NCI-H524 treated with DMSO at 0.1 percent for 48 hours (cell line): ENCODE results near the gene IL11.
"Not testable (repeated sequence)": the region's sequence is repeated elsewhere in the genome, so short reads cannot be mapped to it uniquely, and the experiment has no call there.

ENCODE experiments used
- DNase-seq: peaks from one replicate; lab custom pipeline; 2025; lab: John Stamatoyannopoulos, UW

Gene IL11

GRCh38 chr19:55352040-55352439 is 18.2 kb downstream of the IL11 start:
- DNase-seq, result no peak

GRCh38 chr19:55350620-55351315 is 19.5 kb downstream of the IL11 start:
- no peak for DNase-seq

GRCh38 chr19:55348317-55349034 is 21.8 kb downstream of the IL11 start:
- DNase-seq, result no peak

- no peak for DNase-seq
Measured at GRCh38 chr19:55347442-55348009, 22.7 kb downstream of the IL11 start.

GRCh38 chr19:55346725-55347441 is 23.4 kb downstream of the IL11 start:
- DNase-seq, result no peak

GRCh38 chr19:55345818-55346724 is 24.2 kb downstream of the IL11 start:
- DNase-seq, result no peak

- no peak for DNase-seq
Measured at GRCh38 chr19:55345101-55345817, 25.0 kb downstream of the IL11 start.

GRCh38 chr19:55344444-55344843 is 25.8 kb downstream of the IL11 start:
- no peak for DNase-seq

- DNase-seq, result no peak
Measured at GRCh38 chr19:55341595-55342531, 28.4 kb downstream of the IL11 start.

- peak; percentile 16 for DNase-seq
Measured at GRCh38 chr19:55341171-55341588, 29.1 kb downstream of the IL11 start.

- DNase-seq, result peak; percentile 16
Measured at GRCh38 chr19:55340784-55341147, 29.5 kb downstream of the IL11 start.

- DNase-seq, result no peak
Measured at GRCh38 chr19:55339889-55340783, 30.1 kb downstream of the IL11 start.

- DNase-seq, result peak; percentile 100
Measured at GRCh38 chr19:55339105-55339888, 31.0 kb downstream of the IL11 start, which contains the start of gene KMT5C. KMT5C (plus strand) TSS chr19:55339876; CDS start chr19:55341937, 2,061 bp downstream.

GRCh38 chr19:55336101-55336500 is 34.2 kb downstream of the IL11 start:
- no peak for DNase-seq

GRCh38 chr19:55333870-55334269 is 36.4 kb downstream of the IL11 start:
- DNase-seq, result no peak

GRCh38 chr19:55329791-55330190 is 40.5 kb downstream of the IL11 start:
- not testable (repeated sequence) for DNase-seq

GRCh38 chr19:55328774-55329318 is 41.4 kb downstream of the IL11 start:
- not testable (repeated sequence) for DNase-seq
